Adipose tissue (tissue), 3 donors: Measurements from ENCODE around the gene GSDMA. TPM values are rescaled to one million over a fixed set of nuclear protein-coding genes. Genes with fewer than 3 reads are reported as not detected.

Source experiments
- H3K27ac ChIP-seq: one replicate; pipeline ENCODE4 v1.5.1; 2013; ENCODE audit warnings: low read depth, low read length
- WGBS, 3 donors: extraction: QIAGEN DNeasy Blood & Tissue Kit; methylation state at CpG; one replicate each; pipeline ENCODE4 v1.1.7; 2013; 5-methylcytosine and 5-hydroxymethylcytosine counted together
- polyA plus RNA-seq, 3 donors: library from polyadenylated mRNA; stranded (reverse); fragments of 200-250 nt; gene quantifications; one replicate each; pipeline ENCODE4 v1.2.3, GENCODE V29; 2013
- donor health status: healthy with polysubstance abuse.
- donor health status: Bipolar disorder and iron deficiency.
- donor health status: healthy.

GSDMA gene
- polyA plus RNA-seq, 3 donors, result 0.14 to 0.91 (median 0.22) TPM

DNA sequence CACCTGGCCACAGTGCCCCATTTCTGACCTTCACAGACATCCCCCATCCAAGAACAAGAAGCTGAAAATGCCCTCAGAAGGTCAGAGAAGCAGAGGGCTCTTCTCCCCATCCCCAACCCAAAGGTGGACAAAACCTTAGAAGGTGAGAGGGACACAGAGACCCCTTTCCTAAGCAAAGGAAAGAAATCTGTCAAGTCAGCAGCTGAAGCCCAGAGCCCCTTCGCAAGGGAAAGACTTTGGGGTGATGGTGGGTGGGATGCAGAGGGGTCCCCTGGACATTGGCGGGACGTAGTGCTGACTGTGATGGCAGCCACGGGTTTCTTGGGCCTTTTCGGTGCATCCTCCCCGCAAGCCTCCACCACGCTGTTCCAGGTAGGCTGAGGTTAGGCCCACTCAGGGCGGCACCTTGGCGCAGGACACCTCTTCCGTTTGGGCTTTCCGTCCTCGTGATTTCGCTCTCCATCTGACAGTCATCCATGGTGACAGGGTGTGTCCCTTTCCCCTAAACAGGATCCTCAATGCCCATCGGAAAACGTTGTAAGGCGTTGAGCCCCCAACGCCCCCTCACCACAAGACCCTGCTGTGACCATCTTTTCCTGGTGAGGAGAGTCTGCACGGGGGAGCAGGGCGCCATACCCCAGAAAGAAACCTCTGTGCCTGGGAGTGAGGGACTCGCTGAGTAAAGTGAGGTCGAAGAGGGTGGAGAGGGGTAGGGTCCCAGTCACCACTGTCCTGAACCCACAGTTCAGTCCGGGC, 10.7 kb upstream of the GSDMA start:
- no peak overlapping the region for H3K27ac ChIP-seq
- WGBS, 3 donors, result 60 to 66% (median 63%) methylated on average over 21 to 22 of the region's 22 CpGs

DNA sequence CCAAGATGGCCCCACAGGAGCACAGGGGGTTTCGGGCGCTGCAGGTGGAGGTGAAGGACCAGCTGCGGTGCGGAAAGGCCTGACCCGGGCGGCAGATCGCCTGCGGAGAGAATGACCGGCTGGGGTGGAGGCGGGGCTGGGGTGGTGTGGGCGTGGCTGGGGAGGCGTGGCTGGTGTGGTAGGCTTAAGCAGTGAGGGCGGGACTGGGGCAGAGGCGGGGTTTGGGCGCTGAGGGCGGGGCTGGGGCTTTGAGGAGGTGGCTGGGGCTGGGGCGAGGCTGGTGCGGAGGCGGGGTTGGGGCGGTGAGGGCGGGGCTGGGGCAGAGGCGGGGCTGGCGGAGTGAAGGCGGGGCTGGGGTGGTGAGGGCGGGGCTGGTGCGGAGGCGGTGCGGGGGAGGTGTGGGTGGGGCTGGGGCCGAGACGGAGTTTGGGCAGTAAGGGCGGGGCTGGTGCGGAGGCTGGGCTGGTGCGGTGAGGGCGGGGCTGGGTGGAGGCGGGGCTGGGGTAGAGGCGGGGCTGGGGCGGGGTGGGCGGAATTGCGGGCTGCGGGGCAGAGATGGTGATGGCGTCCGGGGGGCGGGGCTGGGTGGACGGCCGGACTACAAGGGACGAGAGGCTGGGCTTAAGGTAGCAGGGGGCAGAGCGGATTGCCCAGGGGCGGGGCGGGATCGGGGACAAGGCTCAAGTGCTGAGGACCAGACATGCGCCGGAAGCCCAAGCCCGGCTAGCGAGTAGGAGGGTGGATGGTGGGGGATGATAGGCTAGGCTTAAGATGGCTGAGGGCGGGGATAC, 9.9 kb upstream of the GSDMA start:
- no peak overlapping the region for H3K27ac ChIP-seq
- 1% methylated on average over 25 to 51 of the region's 55 CpGs for WGBS, 3 donors

DNA sequence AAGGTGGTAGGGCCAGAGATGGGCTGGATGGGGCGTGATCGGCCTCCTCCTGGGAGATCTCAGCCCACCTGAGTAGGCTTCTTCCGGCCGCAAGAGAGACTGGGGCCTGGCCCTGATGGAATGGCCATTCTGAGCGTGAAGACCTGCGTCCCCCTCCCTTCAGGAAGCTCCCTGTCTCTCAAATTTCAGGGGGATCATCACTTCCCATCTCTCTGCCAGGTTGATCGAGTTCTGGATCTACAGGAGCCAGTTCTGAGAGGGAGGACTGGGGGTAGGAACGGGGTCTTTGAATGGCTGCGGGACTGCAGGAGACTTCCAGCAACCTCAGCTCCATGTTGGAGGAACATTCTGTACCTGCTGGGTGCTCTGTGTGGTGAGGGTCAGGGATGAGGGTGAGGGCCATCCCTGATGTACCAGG, 9.3 kb upstream of the GSDMA start:
- H3K27ac ChIP-seq, result no peak overlapping the region
- WGBS, 3 donors, result 41 to 46% (median 42%) methylated on average over 7 to 9 of the region's 9 CpGs

DNA sequence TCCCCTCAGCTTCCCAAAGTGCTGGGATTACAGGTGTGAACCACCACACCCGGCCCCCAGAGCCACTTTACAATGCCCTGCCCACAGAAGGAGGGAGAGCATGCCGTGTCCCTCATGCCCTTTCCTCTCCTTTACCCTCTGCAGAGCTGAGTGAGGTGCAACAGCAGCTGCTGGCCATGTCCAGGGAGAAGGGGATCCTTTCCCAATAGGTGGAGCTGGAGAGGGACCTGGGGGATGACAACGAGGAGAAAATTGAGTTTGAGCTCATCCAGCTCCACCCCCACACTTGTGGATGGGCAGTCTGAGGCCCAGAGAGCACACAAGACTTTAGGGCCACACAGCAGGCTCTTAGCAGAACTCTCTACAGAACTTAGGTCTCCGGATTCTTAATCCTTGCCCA, 7.9 kb upstream of the GSDMA start:
- H3K27ac ChIP-seq, result no peak overlapping the region
- 62 to 68% (median 68%) methylated on average over 3 to 4 of the region's 4 CpGs for WGBS, 3 donors

DNA sequence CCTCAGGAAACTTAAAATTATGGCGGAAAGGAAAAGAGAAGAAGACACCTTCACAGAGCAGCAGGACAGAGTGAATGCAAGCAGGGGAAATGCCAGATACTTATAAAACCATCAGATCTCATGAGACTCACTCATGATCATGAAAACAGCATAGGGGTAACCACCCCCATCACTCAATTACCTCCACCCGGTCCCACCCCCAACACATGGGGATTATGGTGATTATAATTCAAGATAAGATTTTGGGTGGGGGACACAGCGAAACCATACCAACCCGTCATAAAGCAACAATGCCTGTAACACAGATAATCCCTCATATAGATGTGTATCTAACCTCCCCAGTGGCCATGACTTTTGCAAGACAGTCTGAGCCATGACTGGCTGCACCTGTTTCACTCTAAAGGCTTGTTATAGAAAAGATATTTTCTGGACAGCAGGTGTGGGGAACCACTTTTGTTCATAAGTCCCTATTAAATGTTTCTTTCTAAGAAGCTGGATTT, 7.0 kb upstream of the GSDMA start:
- 81 to 84% (median 82%) methylated on average over 4 of the region's 4 CpGs for WGBS, 3 donors
- H3K27ac ChIP-seq, result no peak overlapping the region

DNA sequence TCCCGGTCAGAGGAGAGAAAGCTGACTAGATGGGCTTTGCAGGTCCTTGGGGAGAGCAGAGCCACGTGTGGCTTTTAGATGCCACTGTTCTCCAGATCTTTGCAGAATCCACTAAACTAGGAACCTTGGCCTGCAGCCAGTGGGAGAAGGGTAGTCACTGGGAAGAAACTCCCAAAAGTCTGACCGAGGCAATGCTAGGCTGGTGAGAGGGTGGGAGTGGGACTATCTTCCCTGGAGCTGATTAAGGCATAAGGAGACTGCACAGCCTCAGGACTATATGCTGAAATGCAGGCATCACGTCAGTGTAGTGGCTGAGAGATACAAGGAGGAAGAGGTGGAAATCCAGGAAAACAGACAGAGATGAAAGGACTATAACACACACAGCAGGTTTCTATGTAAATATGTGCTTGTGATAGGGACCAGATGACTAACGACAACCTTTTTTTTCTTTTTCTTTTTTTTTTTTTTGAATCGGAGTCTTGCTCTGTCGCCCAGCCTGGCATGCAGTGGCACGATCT, 2.2 kb upstream of the GSDMA start:
- WGBS, 3 donors, result 45 to 72% (median 57%) methylated on average over 8 of the region's 8 CpGs
- H3K27ac ChIP-seq, result no peak overlapping the region

DNA sequence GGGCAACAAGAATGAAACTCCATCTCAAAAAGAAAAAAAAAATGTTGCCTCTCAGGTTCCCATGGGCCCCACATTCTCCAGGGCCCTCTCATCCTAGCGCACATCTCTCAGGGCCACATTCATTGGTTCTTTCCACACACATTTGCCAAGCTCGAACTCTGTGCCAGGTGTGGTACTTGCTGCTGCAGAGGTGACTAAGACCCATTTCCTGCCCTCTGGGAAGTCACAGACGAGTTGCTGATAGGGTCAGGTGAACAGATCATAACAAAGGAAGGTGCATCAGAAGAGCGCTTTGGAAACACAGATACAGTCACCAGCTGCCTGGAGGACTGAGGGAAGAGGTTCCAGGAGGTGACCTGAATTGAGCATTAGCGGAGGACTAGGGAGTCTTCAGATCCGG, 1.0 kb downstream of the GSDMA start:
- 72 to 77% (median 76%) methylated on average over 6 of the region's 6 CpGs for WGBS, 3 donors
- H3K27ac ChIP-seq, result no peak overlapping the region

DNA sequence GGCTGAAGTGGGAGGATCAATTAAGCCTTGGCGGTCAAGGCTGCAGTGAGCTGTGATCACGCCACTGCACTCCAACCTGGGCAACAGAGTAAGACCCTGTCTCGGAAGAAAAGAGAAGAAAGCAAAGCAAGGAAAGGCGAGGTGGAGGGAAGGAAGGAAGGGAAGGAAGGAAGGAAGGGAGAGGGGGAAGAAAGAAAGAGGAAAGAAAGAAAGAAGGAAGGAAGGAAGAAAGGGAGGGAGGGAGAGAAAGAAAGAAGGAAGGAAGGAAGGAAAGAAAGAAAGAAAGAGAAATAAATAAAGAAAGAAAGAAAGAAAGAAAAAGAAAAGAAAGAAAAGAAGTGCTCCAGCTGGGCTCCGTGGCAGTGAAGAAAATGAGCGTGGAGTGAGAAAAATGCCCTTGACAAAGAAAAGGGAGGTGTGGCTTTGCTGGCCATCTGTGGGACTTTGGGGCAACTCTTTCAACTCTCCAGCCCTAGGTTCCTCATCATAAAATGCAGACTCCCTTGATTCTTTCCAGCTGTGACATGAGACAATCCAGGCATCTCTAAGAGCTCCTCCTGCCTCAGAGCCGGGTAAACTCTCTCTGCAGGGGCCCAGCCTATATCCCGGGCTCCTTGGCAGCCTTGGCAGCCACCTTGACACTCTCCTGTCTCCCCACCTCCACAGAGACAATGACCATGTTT, 2.4 kb downstream of the GSDMA start:
- WGBS, 3 donors, result 49 to 59% (median 53%) methylated on average over 8 of the region's 8 CpGs
- H3K27ac ChIP-seq, result no peak overlapping the region

DNA sequence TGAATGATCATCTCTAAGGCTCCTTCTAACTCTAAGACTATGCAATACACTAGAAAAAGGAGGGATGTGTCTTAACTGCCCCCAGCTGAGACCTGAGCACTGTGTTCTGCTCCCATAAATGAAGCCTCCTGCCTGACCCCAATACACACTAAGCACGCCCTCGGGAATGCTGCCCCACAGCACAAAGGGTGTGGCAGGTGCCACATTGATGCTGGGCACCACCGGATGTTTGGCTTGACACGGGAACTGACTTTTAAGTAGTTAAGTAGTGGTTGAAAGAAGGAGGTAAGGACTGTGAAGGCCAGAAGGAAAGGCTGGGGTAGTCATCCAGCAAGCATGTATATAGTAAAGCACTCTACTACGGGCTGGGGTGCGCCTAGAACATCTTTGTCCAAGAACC, 4.0 kb downstream of the GSDMA start:
- 78 to 89% (median 84%) methylated on average over 6 of the region's 6 CpGs for WGBS, 3 donors

DNA sequence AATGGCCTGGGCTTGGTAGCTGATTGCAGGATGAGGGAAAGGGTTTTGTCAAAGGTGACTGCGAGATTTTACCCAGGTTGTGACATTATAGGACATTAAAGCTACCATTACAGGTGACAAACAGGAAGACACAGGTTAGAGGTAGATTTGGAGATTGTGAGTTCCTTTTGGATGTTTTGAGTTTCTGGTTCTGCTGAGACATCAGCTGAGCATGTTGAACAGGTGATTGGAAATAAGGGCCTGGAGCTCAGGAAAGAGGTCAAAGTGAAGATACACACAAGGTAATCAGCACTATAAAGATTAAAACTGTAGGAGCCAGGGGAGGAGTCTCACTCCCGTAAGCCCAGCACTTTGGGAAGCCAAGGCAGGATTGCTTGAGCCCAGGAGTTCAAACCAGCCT, 6.0 kb downstream of the GSDMA start:
- WGBS, 3 donors, result 73 to 90% (median 85%) methylated on average over 2 of the region's 2 CpGs
- no peak overlapping the region for H3K27ac ChIP-seq

More for the DNA sequence above, 4.0 kb downstream of the GSDMA start:
- no peak overlapping the region for H3K27ac ChIP-seq

DNA sequence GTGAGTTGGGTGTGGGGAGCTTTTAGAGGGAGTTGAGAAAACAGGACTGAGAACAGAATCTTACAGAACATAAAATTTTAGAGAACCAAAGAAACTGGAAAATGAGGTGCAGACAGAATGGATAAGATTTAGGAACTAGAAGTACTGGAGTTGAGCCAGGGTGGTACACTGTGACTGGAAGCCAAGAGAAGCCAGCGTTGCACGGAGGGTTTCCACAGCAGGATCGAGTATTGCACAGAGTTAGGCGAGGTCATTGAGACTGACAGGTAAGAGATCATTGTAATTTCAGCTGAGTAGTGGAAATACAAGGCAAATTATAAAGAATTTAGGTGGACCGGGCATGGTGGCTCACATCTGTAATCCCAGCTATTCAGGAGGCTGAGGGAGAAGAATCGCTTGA, 6.6 kb downstream of the GSDMA start:
- no peak overlapping the region for H3K27ac ChIP-seq
- 63 to 86% (median 73%) methylated on average over 6 of the region's 6 CpGs for WGBS, 3 donors

DNA sequence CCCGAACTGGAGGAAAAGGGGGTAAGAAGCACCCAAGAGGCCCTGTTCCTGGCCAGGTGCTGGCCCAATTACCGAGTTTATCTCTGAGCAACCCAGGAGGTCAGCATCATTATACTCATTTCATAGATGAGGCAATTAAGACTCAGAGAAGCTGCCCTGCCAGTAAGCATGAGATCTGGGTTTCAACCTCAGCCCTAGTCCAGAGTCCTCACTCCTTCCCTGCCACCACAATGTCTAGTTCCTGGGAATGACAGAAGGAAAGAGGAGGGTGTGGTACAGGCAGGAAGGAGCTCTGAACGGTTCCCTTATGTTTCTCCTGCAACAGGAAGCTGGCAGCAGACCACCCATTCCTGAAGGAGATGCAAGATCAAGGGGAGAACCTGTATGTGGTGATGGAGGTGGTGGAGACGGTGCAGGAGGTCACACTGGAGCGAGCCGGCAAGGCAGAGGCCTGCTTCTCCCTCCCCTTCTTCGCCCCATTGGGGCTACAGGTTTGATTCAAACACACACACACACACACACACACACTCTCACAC, 7.4 kb downstream of the GSDMA start:
- WGBS, 3 donors, result 57 to 73% (median 72%) methylated on average over 7 of the region's 7 CpGs
- no peak overlapping the region for H3K27ac ChIP-seq

DNA sequence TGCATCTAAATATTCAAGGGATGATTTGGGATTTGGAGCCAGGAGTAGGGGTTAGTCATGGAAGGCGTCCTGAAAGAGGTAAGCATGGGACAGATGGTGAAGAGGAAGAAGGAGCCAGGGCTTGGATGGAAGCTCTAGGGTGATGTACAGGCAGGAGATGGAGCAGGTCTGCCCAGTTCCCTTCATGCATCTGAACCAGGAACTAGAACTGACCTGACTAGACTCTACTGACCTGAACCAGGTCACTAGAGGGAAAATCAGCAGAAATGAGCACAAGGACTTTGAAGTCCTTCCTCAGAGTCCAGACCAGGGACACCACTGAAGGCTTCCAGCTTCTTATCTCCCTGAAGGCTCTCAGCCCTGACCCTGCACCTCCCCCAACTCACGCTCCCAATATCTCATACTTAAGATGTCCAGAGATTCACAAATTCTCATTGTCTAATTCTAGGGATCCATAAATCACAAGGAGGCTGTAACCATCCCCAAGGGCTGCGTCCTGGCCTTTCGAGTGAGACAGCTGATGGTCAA, 8.3 kb downstream of the GSDMA start:
- H3K27ac ChIP-seq, result no peak overlapping the region
- WGBS, 3 donors, result 79 to 89% (median 85%) methylated on average over 4 of the region's 4 CpGs

DNA sequence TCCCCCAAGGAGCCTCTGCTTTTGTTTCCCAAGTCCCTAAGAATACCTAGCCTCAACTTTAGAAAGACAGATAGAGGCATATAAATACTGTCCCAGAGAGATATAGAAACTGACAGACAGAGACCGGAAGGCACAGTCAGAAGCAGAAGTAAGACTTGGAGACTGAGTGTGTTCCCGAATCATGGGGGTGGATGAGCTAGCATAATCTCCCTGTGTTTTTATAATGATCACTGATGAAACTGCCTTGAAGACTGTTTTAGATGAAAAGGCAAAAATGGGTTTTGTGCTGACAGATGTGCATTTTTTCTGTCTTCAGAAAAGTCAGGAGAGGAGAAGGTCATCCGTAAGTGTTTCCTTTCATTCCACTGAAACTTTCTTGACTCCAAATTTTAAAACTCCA, 9.5 kb downstream of the GSDMA start:
- H3K27ac ChIP-seq, result no peak overlapping the region
- 22 to 52% (median 24%) methylated on average over 3 of the region's 3 CpGs for WGBS, 3 donors

DNA sequence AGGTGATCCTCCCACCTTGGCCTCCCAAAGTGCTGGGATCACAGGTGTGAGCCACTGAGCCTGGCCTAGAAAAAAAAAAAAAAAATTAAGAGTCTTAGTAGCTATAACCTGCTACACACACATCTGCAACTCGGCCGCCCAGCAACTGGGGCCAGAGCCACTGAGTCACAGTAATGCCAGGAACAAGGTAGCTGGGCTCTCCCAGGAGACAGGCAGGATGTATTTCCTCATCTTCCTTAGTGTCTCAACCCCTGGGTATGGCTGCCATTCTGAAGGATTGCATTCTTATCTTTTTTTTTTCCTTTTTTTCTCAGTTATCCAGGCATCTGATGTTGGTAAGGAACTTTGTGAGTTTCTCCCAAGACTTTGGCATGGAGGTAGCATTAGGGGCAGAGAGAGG, 10.7 kb downstream of the GSDMA start:
- 86 to 96% (median 92%) methylated on average over 2 of the region's 2 CpGs for WGBS, 3 donors
- H3K27ac ChIP-seq, result no peak overlapping the region

DNA sequence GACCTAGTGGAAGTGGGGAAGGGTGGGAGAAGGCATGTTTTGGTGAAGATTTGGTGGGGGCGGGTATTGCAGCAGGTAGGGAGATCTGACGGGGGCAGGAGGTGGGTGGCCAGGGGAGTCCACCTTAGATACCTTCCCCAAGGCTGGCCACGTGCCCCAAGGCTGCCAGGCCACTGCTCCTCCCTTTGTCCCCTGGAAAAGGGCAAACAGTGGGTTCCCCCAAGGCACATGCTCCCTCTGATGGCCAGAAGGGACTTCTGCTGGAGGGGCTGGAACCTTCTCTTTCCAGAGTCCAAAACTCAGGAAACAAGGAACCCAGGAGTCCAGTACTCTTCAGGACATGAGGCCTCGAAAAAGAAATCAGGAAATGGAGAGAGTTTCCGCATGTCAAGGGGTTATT, 11.6 kb downstream of the GSDMA start:
- H3K27ac ChIP-seq, result no peak overlapping the region
- 77 to 80% (median 78%) methylated on average over 5 of the region's 5 CpGs for WGBS, 3 donors

DNA sequence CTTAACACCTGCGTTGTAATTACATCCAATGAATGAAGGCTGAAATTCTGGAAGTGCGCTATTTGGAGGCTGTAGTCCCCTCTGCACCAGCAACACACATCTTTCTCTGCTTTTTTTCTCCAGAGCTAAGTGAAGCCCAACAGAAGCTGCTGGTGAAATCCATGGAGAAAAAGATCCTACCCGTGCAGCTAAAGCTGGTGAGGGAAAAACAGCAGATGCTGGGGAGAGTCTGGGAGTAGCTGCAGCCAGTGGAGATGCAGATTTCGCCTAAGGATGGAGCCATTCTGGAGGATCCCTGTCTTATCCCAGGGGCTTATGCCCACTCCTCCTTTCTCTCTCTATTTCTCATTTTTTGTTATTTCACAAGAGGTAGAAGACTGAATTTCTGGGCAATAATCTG, 13.0 kb downstream of the GSDMA start:
- 58 to 81% (median 68%) methylated on average over 4 of the region's 4 CpGs for WGBS, 3 donors

DNA sequence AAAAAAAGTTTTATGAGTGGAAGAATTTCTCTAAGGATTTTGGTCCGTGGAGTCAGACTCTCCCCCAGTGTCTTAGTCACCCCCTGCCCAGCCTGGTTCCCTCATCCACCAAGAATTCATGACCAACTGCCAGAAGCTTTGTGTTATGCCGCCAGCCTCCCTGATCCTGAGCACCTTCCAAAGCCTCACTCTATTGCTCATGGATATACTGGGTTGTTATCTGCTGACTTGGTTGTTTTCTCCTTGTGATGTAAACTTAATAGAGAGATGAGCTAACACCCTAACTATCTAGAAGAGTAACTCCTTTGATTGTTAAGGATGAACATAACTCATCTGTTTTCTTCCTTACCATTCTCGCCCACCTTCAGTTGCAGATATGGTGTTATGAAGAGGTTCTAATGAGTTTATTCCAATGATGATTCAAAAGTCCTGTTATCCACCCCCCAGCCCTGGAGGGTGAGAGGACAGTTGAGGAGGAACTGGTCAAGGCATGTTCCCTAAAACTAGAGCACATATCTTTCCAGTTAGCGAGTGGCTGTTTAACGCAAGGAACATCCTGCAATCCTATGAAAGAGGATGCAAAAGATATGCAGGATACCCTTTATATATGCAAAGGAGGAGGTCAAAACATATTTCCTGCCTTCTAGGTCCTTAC, 16.3 kb downstream of the GSDMA start:
- H3K27ac ChIP-seq, result no peak overlapping the region
- 61 to 66% (median 65%) methylated on average over 5 of the region's 5 CpGs for WGBS, 3 donors

More for the DNA sequence above, 13.0 kb downstream of the GSDMA start:
- no peak overlapping the region for H3K27ac ChIP-seq
